Fibroblast of skin of left biceps (primary cell): ENCODE results near the gene LMF2.

Experiments
- DNase-seq, 2 experiments: peaks; one replicate each; pipeline ENCODE4 v3.0.0-alpha.2; 2013; ENCODE audit warnings: low read depth in 2 of 2

LMF2 gene

GRCh38 chr22:50465066-50465930, 42.2 kb downstream of the LMF2 start:
- no peak for DNase-seq

GRCh38 chr22:50464451-50464850, 43.1 kb downstream of the LMF2 start:
- no peak for DNase-seq

- no peak for DNase-seq
These were observed 44.2 kb downstream of the LMF2 start for GRCh38 chr22:50463188-50463900.

GRCh38 chr22:50461979-50462540, 45.4 kb downstream of the LMF2 start:
- DNase-seq, result no peak

GRCh38 chr22:50461536-50461935, 46.0 kb downstream of the LMF2 start:
- DNase-seq, result no peak

- DNase-seq, result no peak
These were observed 46.6 kb downstream of the LMF2 start for GRCh38 chr22:50460938-50461337.

- DNase-seq, result no peak
These were observed 47.9 kb downstream of the LMF2 start for GRCh38 chr22:50459496-50460140.

- no peak for DNase-seq
These were observed 48.5 kb downstream of the LMF2 start for GRCh38 chr22:50459016-50459415.

- no peak for DNase-seq
These were observed 50.9 kb downstream of the LMF2 start for GRCh38 chr22:50456466-50457234.

GRCh38 chr22:50456026-50456425, 51.5 kb downstream of the LMF2 start:
- no peak for DNase-seq

GRCh38 chr22:50455201-50455600, 52.3 kb downstream of the LMF2 start:
- no peak for DNase-seq

- DNase-seq, result no peak
These were observed 52.9 kb downstream of the LMF2 start for GRCh38 chr22:50454556-50455075.
